Loucy (cell line): ENCODE data around the gene POPDC2.

Experiments used
- H2AFZ ChIP-seq: fragments of 200-600 bp; sonication (generic); 2 replicates; pipeline ENCODE4 v1.6.0; 2016; ENCODE audit warnings: antibody characterized with exemption, mild to moderate bottlenecking, low read length, moderate library complexity
- H3F3A ChIP-seq: fragments of 200-600 bp; 2 replicates; pipeline ENCODE4 v1.6.0; 2016; ENCODE audit warnings: antibody characterized with exemption, low read depth, mild to moderate bottlenecking
- H3K27me3 ChIP-seq: fragments of 200-600 bp; sonication (generic); 2 replicates; pipeline ENCODE4 v1.6.1; 2014; ENCODE audit warnings: low read length, mild to moderate bottlenecking; ENCODE audit not compliant: insufficient read depth, poor library complexity, severe bottlenecking
- H3K36me3 ChIP-seq: fragments of 200-600 bp; sonication (generic); 2 replicates; pipeline ENCODE4 v1.6.1; 2016; ENCODE audit warnings: low read length; ENCODE audit not compliant: insufficient read depth
- H3K4me1 ChIP-seq: fragments of 200-600 bp; sonication (generic); 2 replicates; pipeline ENCODE4 v1.5.1; 2014; ENCODE audit warnings: low read length, mild to moderate bottlenecking; ENCODE audit not compliant: insufficient read depth, poor library complexity, severe bottlenecking
- H3K4me2 ChIP-seq: fragments of 200-600 bp; sonication (generic); 2 replicates; pipeline ENCODE4 v1.6.0; 2014; ENCODE audit warnings: antibody characterized with exemption, low read length, low read depth, mild to moderate bottlenecking; ENCODE audit not compliant: poor library complexity, severe bottlenecking
- H3K4me3 ChIP-seq: fragments of 200-600 bp; sonication (generic); 2 replicates; pipeline ENCODE4 v1.5.1; 2014; ENCODE audit warnings: low read length, mild to moderate bottlenecking, mixed read lengths; ENCODE audit not compliant: poor library complexity, severe bottlenecking
- H3K79me2 ChIP-seq: fragments of 200-600 bp; sonication (generic); 2 replicates; pipeline ENCODE4 v1.6.1; 2014; ENCODE audit warnings: low read length; ENCODE audit not compliant: insufficient read depth
- H3K9ac ChIP-seq: fragments of 200-600 bp; sonication (generic); 2 replicates; pipeline ENCODE4 v1.6.0; 2014; ENCODE audit warnings: mild to moderate bottlenecking, low read depth, low read length, moderate library complexity; ENCODE audit not compliant: poor library complexity, severe bottlenecking
- H3K9me2 ChIP-seq: fragments of 200-600 bp; sonication (generic); replicated peaks from 2 replicates; pipeline ENCODE4 v1.6.1; 2016; ENCODE audit warnings: low read depth, low read length, mixed read lengths
- H3K9me3 ChIP-seq: fragments of 200-600 bp; sonication (generic); 2 replicates; pipeline ENCODE4 v1.6.1; 2014; ENCODE audit warnings: mild to moderate bottlenecking, antibody characterized with exemption, low read length, low read depth; ENCODE audit not compliant: insufficient read depth
- H4K20me1 ChIP-seq: fragments of 200-600 bp; sonication (generic); 2 replicates; pipeline ENCODE4 v1.6.0; 2014; ENCODE audit warnings: antibody characterized with exemption, low read length, mild to moderate bottlenecking; ENCODE audit not compliant: insufficient read depth, poor library complexity, severe bottlenecking
- EZH2phosphoT487 ChIP-seq: fragments of 200-600 bp; IDR thresholded peaks from 2 replicates; pipeline ENCODE4 v1.6.1; 2018; ENCODE audit warnings: antibody characterized with exemption, mild to moderate bottlenecking, moderate library complexity, borderline replicate concordance
- TF ChIP-seq, protein P1 (sequence below): fragments of 200-600 bp; sonication (generic); conservative IDR thresholded peaks from 2 replicates; pipeline ENCODE4 v1.5.1; 2014; ENCODE audit warnings: mild to moderate bottlenecking, antibody characterized with exemption, low read length

The POPDC2 gene

DNA sequence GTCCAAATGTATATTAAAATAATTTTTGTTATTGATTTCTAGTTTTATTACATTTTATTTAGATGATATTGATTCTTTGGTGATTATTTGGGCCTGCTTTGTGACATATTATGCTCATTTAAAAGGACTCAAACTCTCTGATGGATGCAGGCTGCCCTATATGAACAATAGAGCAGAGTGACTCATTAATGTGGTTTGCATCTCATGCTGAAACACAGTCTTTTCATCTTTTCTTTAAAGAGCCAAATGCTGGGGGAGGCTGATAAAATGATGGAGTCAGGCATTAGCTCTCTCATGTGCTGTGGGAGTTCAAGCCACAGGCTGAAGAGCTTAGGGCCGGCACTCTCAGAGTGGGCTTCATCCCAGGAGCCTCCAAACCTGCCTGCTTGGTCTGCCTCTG is 55.5 kb downstream of the POPDC2 start:
- Histone ChIP-seq H3K4me3 (no peak overlapping the region), H3K4me2 (no peak overlapping the region), H3K36me3 (no peaks in the 10 kb centered on the region)

DNA sequence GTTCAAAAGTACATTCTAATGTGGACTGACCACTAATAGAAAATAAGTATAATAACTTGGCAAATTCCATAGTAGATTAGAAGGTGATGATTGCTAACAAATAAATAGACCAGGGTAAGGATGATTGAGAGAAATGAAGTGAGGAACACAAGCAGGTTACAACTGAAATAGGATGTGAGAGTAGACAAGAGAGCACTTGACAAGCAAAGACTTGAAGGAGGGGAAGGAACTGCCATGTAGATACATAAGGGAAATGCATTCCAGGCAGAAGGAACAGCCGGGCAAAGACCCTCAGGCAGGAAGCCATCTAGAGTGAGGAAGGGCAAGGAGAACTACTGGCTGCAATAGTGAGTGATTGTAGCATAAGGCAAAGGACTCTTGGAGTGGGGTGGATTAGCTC is 57.7 kb downstream of the POPDC2 start:
- no peaks in the 10 kb centered on the region for H3K9me2 ChIP-seq
- no peaks in the 10 kb centered on the region for H3K4me1 ChIP-seq
- H3K79me2 ChIP-seq: no peaks in the 10 kb centered on the region
- H3K4me3 ChIP-seq: no peak overlapping the region
- H3K9ac ChIP-seq: no peak overlapping the region
- no peaks in the 10 kb centered on the region for H4K20me1 ChIP-seq
- H3F3A ChIP-seq: no peaks in the 10 kb centered on the region
- H2AFZ ChIP-seq: no peak overlapping the region
- no peaks in the 10 kb centered on the region for H3K27me3 ChIP-seq
- no peak for TF ChIP-seq EZH2phosphoT487
- TF ChIP-seq, protein P1, sequence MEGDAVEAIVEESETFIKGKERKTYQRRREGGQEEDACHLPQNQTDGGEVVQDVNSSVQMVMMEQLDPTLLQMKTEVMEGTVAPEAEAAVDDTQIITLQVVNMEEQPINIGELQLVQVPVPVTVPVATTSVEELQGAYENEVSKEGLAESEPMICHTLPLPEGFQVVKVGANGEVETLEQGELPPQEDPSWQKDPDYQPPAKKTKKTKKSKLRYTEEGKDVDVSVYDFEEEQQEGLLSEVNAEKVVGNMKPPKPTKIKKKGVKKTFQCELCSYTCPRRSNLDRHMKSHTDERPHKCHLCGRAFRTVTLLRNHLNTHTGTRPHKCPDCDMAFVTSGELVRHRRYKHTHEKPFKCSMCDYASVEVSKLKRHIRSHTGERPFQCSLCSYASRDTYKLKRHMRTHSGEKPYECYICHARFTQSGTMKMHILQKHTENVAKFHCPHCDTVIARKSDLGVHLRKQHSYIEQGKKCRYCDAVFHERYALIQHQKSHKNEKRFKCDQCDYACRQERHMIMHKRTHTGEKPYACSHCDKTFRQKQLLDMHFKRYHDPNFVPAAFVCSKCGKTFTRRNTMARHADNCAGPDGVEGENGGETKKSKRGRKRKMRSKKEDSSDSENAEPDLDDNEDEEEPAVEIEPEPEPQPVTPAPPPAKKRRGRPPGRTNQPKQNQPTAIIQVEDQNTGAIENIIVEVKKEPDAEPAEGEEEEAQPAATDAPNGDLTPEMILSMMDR: no peak
- no peaks in the 10 kb centered on the region for H3K36me3 ChIP-seq
- no peak overlapping the region for H3K4me2 ChIP-seq
- no peaks in the 10 kb centered on the region for H3K9me3 ChIP-seq

More for the DNA sequence above, 55.5 kb downstream of the POPDC2 start:
- H3K9me3 ChIP-seq: no peaks in the 10 kb centered on the region
- TF ChIP-seq, protein P1: no peak
- TF ChIP-seq EZH2phosphoT487: no peak
- no peak overlapping the region for H3K9ac ChIP-seq
- H3K4me1 ChIP-seq: no peaks in the 10 kb centered on the region
- no peaks in the 10 kb centered on the region for H3K9me2 ChIP-seq
- no peaks in the 10 kb centered on the region for H4K20me1 ChIP-seq
- no peak overlapping the region for H2AFZ ChIP-seq
- H3K27me3 ChIP-seq: no peaks in the 10 kb centered on the region
- H3K79me2 ChIP-seq: no peaks in the 10 kb centered on the region
- H3F3A ChIP-seq: no peaks in the 10 kb centered on the region

DNA sequence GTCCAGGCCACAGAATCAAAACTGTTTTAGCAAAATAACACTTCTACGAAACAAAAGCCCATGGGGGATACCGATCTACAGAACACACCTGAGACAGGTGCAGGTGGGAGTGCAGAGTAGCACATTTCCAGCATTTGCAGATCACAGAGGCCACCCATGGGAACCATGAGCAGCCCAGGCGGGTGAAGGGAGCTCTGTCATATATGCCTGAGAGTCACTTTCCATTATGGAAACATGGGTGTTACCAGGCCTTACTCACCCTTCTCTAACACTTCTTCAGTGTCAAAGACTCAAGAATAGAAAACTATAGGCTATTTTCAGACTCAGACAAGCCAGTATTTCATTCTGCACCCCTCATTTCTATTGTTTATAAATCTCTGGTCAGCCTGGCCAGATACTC is 59.2 kb downstream of the POPDC2 start:
- no peak for TF ChIP-seq EZH2phosphoT487
- TF ChIP-seq, protein P1: no peak
- H3K27me3 ChIP-seq: no peaks in the 10 kb centered on the region
- H3K9ac ChIP-seq: no peak overlapping the region
- no peak overlapping the region for H3K4me3 ChIP-seq
- H3K9me3 ChIP-seq: no peaks in the 10 kb centered on the region
- no peaks in the 10 kb centered on the region for H4K20me1 ChIP-seq
- H2AFZ ChIP-seq: peak overlapping the region; percentile 55; the same call in 1 of the 2 replicates
- no peaks in the 10 kb centered on the region for H3K4me1 ChIP-seq
- H3F3A ChIP-seq: no peaks in the 10 kb centered on the region
- H3K9me2 ChIP-seq: no peaks in the 10 kb centered on the region
- no peaks in the 10 kb centered on the region for H3K36me3 ChIP-seq
- no peak overlapping the region for H3K4me2 ChIP-seq
- no peaks in the 10 kb centered on the region for H3K79me2 ChIP-seq
